SIG-M5 (cell line): ENCODE measurements around the gene USP28.

Experiments
- DNase-seq: peaks from one replicate; lab custom pipeline; 2025; lab: John Stamatoyannopoulos, UW

USP28 gene

GRCh38 chr11:113877670-113878055 is 2.3 kb upstream of the USP28 start:
- DNase-seq = no peak

DNA sequence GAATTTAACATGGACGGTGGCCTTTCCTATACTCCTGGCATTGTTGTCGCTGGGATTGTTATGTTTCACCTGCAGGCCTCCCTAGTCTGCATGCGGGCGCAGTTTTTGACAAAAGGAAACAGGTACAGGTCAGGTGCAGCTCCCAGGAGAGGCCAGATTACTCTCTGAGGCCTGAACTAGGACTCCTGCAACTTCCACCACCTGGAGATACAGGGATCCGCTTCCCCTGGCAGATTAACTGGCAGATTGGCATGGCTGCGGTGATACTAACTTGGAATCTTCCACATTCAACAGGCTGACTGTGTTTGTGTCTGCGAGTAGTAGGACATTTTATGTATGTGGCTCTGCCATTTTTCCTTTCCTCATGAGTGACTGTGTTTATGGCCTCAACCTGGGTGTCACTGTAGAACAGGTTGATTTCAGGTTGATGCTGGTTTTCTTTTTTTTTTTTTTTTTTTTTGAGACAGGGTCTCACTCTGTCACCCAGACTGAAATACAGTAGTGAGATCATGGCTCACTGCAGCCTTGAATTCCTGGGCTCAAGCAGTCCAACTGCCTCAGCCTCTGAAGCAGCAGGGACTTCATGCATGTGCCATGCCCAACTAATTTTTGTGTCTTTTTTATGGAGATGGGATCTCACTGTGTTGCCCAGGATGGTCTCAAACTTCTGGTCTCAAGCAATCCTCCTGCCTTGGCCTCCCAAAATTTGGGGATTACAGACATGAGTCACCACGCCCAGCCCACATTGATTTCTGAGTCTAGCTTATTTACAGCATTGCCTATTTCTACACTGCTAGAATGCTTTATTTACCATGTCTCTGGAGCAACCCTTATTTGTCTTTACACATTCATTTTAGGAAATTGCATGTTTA is 1.7 kb upstream of the USP28 start:
- DNase-seq = no peak

DNA sequence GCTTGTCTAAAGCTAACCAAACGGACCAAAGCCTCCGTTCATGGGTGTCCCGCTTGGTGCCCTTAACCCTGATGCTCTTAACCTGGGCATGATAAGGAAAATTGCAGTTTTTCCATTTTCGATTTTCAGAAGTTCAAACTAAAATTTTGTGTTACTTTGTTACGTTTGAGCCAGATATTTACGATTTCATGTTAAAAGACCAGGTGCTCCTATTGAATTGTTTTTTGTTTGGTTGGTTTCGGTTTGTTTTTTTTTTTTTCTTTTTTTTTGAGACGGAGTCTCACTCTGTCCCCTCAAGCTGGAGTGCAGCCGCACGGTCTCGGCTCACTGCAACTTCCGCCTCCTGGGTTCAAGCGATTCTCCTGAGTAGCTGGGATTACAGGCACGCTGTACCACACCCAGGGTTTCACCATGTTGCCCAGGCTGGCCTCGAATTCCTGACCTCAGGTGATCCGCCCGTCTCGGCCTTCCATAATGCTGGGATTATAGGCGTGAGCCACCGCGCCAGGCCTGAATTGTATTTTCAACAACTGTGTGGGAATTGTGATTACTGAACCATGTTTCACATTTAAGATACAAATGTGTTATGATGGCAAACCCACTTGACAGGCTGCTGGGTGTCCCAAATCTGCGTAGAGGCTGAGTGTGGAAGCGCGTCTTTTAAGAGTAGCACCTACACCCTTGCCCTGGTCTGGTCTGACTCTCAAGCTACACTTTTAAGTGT is 864 bp upstream of the USP28 start:
- no peak for DNase-seq

- no peak for DNase-seq
Observed at GRCh38 chr11:113874581-113875233, 665 bp downstream of the USP28 start.

- no peak for DNase-seq
Observed at GRCh38 chr11:113874096-113874495, 1.3 kb downstream of the USP28 start.

DNA sequence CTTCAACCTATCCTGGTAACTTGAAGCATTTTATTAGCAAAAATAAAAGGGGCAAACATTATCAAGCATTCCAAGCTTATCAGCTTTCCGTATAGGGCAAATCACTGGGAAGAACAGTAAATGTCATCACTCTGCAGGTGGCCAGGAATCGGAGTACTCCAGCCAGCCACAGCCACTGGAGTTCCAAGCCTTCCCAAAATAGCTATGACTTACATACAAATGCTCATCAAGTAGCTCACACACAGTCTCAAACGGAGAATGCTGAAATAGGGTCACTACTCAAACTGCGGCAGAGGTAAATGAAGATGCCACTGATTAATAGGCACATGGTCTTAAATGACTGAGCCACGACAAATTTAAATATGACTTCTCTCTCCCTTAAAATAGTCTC is 2.1 kb downstream of the USP28 start:
- DNase-seq = no peak

- DNase-seq = no peak
Observed at GRCh38 chr11:113871336-113871735, 4.0 kb downstream of the USP28 start.

DNA sequence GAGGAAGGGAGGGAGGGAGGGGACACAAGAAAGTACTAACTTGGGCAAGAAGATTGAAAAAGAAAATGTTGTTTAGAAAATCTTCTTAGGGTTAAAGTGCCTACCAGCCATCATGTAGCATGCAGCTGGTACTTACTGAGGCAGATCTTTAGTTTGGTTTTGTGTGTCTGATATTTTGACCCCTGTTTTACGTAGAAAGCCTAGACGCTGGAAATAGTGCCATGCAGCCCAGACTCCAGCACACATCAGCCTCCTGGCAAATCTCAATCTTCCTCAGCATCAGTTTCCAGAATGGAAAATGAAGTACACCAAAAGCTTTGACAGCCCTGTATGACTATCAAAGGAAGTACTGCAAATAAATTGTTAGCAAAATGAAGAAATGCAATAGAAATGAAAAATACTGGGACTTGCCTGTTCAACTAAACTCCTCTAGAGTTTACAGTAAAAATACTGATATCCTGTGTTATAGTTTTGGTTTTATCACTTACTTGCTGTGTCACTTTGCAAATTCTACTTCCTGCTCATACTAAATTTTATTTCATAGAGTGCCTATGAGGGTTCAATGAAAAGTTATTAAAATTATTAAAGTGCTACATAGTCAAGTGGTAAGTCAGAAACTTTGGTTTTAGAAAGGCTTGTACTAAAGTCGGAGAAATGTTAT is 7.4 kb downstream of the USP28 start:
- DNase-seq = no peak

DNA sequence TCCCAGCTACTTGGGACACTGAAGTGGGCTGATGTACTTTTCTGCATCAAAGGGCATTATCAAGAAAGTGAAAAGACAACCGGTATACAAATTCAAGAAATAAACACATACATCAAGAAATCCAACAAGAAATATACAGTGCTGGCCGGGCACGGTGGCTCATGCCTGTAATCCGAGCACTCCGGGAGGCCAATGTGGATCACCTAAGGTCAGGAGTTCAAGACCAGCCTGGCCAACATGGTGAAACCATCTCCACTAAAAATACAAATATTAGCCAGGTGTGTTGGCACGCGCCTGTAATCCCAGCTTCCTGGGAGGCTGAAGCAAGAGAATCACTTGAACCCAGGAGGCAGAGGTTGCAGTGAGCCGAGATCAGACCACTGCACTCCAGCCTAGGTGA is 9.5 kb downstream of the USP28 start:
- no peak for DNase-seq

GRCh38 chr11:113864410-113864809 is 11.0 kb downstream of the USP28 start:
- no peak for DNase-seq

DNA sequence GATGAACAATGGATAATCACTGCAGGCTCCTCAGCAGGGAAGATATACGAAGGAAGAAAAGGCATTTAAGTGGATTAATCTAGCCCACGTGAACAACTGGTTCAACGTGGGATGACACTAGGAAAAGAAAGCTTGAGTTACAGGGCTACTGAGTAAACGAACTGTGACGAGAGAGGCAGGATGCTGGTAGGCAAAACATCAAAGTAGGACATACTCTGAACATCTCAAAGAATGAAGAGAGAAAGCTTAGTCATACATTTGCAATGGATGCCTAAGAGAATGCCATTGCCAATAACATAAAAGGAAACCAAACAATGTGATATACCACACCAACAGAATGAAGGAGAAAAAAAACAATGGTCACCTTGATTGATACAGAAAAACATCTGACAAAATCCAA is 12.9 kb downstream of the USP28 start:
- DNase-seq = no peak

DNA sequence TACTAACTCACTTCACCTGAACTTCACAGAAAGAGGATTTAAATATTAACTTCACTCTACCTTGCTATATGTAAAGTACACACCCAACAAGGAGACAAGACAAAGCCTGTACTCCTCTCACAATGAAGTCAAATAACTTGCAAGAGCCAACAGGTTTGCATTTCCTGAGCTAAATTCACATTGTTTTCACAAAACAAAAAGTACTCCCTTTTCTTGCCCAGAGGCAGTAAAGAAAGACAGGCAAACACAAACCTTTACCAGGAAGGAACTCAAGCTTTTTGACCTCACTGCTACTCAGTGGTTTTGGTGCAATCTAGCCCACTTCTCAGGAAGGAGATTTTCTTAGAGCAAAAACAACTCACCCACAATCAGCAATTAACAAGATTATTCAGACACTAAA is 15.7 kb downstream of the USP28 start:
- DNase-seq = no peak

DNA sequence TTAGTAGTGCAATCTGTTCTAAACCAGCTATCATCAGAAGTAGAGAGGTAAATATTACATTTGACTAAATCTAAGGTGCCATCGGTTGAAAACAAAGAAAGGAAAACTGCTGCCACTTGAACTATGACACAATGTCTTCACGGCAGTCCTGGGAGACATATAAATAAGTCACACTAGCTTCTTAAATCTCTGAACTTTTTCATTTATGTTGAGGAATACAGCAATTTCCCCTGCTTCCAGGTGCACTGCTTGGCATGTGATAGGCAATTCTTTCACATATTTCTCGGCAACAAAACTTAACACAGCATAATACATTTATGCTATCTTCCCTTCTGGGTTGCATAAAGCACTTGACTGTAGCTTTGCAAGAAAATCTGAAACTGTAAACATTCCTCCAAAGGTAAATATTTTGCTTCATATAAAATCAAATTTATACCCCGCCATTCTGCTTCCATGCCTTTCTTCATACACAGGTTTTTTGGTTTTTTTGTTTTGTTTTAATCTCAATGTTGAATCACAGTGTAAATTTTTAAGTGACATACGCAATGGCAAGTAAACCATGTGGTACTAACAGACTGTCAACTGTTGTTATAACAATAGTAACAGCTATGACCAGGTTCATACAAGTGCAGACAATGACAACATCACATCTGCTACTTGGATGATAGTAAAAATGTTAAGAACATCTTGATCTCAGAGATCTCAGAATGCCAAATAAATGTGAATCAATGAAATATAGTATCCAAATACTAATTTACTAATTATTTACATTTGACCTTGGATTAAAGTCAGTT is 18.2 kb downstream of the USP28 start:
- DNase-seq = no peak

- no peak for DNase-seq
Observed at GRCh38 chr11:113855803-113856202, 19.6 kb downstream of the USP28 start.

GRCh38 chr11:113850188-113850587 is 25.2 kb downstream of the USP28 start:
- no peak for DNase-seq

DNA sequence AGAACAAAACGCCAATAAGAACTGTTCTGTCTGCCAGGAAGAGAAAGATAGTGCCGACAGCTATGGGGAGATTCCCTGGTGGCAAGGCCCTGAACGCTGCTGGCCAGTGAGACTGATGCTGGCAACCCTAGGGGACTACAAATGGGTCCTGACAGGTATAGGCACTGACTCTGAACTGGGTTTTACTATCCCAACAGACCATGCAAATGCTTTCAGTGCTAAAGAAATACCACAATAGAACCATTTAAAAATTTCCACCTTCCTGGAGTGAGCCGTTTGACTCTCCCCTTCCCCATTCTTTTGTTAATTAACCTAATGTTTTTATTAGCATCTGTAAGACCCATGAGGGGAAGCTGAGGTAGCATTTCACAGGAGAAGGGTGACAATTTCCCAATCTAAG is 25.7 kb downstream of the USP28 start:
- no peak for DNase-seq

- no peak for DNase-seq
Observed at GRCh38 chr11:113847580-113847979, 27.8 kb downstream of the USP28 start.

GRCh38 chr11:113847111-113847510 is 28.3 kb downstream of the USP28 start:
- DNase-seq = no peak

GRCh38 chr11:113841691-113842090 is 33.7 kb downstream of the USP28 start:
- no peak for DNase-seq

DNA sequence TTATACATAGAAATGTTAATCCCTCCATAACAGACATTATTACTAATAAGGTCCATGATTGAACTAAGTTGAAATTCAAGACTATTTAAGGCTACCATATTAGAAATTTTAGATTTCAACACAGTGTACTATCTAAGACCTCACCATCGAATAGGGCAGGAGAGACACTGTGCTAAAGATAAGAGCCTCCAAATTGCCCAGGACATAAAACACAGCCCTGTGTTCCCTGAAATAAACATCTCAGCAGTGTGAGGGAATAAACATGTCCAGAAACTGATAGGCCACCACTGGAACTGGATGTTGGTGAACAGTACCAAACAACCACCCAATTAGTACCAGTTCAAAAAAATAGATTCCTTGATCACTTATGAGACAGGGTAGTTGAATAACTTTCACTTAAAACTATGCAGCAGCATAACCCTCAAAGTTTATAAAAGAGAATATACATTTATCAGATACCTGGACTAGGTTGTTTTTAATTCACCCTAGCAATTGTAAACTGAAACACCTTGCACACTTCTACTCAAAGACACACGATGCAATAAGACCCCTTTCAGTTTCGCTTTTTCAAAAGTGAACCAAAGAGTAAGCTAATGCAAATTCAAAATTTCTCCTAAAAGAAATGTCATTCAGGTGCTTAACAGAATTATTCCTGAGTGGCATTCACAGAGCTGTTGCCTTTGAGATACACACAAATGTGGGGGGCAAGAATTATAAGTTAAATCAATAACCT is 34.3 kb downstream of the USP28 start:
- no peak for DNase-seq

- DNase-seq = no peak
Observed at GRCh38 chr11:113839842-113840241, 35.5 kb downstream of the USP28 start.
